ENCODE measurements around the gene SORCS3.

SORCS3 gene

DNA sequence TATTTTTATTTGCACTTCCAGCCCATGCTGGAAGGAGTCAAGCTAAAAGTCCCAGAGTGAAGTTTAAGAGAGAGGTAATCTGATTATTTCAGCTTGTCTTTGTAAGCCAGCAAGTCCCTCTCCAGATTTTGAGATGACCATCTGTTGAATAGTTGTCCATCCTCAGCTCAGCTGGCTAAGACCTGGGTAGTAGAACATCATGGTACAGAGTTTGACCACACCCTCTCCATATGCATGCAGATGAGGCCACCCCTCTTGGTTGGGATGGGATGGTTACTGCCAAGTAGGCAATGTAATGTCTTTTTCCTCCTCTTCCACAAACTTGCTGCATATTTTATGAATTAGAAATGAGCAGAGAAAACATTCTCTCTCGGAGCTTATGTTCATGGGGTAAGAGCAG lies 639.8 kb downstream of the SORCS3 start:
- TF ChIP-seq TAF1 (IDR thresholded peaks at IDR 0.05; ENCODE audit: low read depth, low read length) (no peak), POLR2AphosphoS5 (IDR thresholded peaks at IDR 0.05; ENCODE audit: low read depth, low read length) (no peak), POU2F2 (IDR thresholded peaks at IDR 0.05; ENCODE audit: low read depth, low read length) (no peak), SPI1 (IDR thresholded peaks at IDR 0.05; ENCODE audit: low read depth, low read length) (no peak), POLR2A (IDR thresholded peaks at IDR 0.05; ENCODE audit: low read depth, low read length) (no peak), PAX5 (IDR thresholded peaks at IDR 0.05; ENCODE audit: insufficient read depth, low read length, severe bottlenecking) (no peak)

DNA sequence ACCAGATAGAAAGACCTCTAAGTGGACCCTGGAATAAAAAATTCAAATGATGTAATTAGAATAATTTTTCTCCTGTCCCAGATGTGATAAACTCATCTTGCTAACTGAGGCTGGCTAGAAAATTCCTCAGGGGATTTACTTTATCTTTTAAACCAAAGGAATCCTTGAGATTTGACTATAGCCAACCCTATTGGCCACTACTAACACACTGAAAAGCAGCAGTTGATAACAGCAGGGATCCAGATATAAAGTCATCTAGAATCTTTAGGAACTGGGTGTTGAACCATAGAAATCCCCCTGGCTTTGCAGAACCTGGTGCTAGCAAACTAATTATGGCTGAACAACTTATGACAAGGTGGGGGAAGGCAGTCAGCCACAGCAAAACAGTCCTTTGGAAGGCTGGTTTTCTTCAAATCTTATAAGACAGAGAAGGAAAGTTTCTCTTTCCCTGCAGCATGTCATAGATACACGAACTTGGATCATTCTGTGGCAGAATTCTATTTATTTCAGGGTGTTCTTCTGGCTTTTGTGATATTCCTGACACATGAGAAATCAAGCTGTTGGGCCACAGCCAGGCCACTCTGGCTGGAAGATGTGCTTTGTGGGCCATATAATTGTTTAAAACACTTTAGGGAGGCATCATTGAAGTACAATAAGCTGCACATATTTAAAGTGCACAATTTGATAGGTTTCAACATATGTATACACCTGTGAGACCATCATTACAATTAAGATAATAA lies 643.6 kb downstream of the SORCS3 start:
- FAIRE-seq (no peak), DNase-seq (ENCODE audit: insufficient read length, low spot score) (no peak)
- no peak for TF ChIP-seq POU2F2 (IDR thresholded peaks at IDR 0.05; ENCODE audit: low read depth, low read length)
- TF ChIP-seq TAF1 (IDR thresholded peaks at IDR 0.05; ENCODE audit: low read depth, low read length) = no peak
- no peak for TF ChIP-seq SPI1 (IDR thresholded peaks at IDR 0.05; ENCODE audit: low read depth, low read length)
- no peak for TF ChIP-seq PAX5 (IDR thresholded peaks at IDR 0.05; ENCODE audit: insufficient read depth, low read length, severe bottlenecking)
- TF ChIP-seq POLR2A (IDR thresholded peaks at IDR 0.05; ENCODE audit: low read depth, low read length) = no peak
- no peak for TF ChIP-seq POLR2AphosphoS5 (IDR thresholded peaks at IDR 0.05; ENCODE audit: low read depth, low read length)

More for the DNA sequence above, 639.8 kb downstream of the SORCS3 start:
- DNase-seq (ENCODE audit: insufficient read length, low spot score) = no peak
- FAIRE-seq = no peak

DNA sequence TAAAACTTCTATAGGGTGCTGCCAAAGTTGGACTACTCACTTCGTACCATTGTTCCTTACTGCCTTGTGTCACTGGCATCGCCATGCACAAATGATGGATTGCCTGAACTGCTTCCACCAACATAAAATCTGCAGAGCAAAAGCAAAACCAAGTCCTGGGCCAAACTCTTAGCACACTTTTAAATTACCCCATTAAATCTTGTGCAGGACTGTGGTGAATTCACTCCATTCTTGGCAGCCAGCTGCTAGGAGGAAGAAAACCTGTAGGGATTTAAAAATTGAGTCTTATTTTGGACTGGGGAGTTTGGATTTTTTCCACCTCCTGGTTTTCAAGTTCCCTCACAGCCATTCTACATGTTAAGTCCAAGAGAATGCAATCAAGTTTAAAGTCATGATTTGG lies 646.9 kb downstream of the SORCS3 start:
- no peak for TF ChIP-seq POU2F2 (IDR thresholded peaks at IDR 0.05; ENCODE audit: low read depth, low read length)
- TF ChIP-seq TAF1 (IDR thresholded peaks at IDR 0.05; ENCODE audit: low read depth, low read length) = no peak
- TF ChIP-seq PAX5 (IDR thresholded peaks at IDR 0.05; ENCODE audit: insufficient read depth, low read length, severe bottlenecking) = no peak

DNA sequence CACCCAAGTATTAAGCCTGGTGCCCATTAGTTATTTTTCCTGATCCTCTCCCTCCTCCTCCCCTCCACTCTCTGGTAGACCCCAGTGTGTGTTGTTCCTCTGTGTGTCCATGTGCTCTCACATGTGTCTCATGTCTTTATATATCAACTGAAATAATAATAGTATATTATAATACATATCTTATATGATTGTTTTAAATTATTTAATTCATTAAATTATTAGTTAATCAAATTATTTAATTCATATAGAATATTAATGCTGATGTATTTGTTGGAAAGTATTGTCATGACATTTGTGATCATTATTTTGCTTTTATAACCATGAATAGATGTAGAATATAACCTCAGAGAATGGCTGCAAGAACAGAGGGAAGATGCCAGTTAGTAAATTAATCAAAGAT lies 647.5 kb downstream of the SORCS3 start:
- no peak for FAIRE-seq

More for the DNA sequence above, 646.9 kb downstream of the SORCS3 start:
- no peak for FAIRE-seq
- DNase-seq (ENCODE audit: insufficient read length, low spot score) = no peak

DNA sequence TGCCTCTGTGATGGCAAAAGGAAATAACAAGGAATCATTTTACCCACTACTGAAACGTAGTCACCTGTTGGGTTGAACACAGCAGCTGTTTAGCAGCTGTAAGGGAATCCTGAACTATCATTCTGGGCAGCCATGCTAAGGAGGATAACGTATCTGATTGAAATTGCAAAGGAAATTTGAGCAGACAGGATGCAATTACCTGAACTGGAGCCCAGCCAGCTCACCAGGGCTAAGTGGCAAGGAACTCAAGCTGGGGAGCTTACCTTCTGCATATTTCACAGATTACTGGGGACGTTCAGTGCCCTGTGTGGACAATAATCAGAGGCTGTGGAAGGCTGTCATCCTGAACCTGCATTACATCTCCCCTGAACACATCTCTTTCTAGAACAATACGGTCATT lies 650.5 kb downstream of the SORCS3 start:
- no peak for FAIRE-seq
- DNase-seq (ENCODE audit: insufficient read length, low spot score) = no peak
- TF ChIP-seq PAX5 (IDR thresholded peaks at IDR 0.05; ENCODE audit: insufficient read depth, low read length, severe bottlenecking) (no peak), POLR2AphosphoS5 (IDR thresholded peaks at IDR 0.05; ENCODE audit: low read depth, low read length) (no peak), SPI1 (IDR thresholded peaks at IDR 0.05; ENCODE audit: low read depth, low read length) (no peak), TAF1 (IDR thresholded peaks at IDR 0.05; ENCODE audit: low read depth, low read length) (no peak), POLR2A (IDR thresholded peaks at IDR 0.05; ENCODE audit: low read depth, low read length) (no peak), POU2F2 (IDR thresholded peaks at IDR 0.05; ENCODE audit: low read depth, low read length) (no peak)

More for the DNA sequence above, 647.5 kb downstream of the SORCS3 start:
- DNase-seq (ENCODE audit: insufficient read length, low spot score) = no peak
- TF ChIP-seq PAX5 (IDR thresholded peaks at IDR 0.05; ENCODE audit: insufficient read depth, low read length, severe bottlenecking) (no peak), POLR2AphosphoS5 (IDR thresholded peaks at IDR 0.05; ENCODE audit: low read depth, low read length) (no peak), SPI1 (IDR thresholded peaks at IDR 0.05; ENCODE audit: low read depth, low read length) (no peak), POU2F2 (IDR thresholded peaks at IDR 0.05; ENCODE audit: low read depth, low read length) (no peak), TAF1 (IDR thresholded peaks at IDR 0.05; ENCODE audit: low read depth, low read length) (no peak), POLR2A (IDR thresholded peaks at IDR 0.05; ENCODE audit: low read depth, low read length) (no peak)

DNA sequence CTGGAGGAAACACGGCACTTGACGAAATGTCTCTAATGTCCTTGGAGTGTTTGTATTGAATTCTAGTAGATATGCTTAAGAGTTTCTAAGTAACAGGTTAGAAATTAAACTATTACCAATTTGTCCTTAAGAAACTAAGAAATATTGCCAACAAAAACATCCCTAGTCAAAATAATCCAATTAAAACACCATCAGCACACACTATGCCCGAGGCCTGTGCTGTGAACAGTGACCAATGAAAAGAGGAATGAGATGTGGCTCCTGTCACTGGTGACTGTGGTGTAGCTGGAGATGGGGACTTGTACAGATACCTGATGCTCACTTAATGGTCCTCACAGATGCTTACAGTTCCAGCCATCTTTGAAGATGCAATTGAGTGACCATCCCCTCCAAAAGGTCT lies 651.1 kb downstream of the SORCS3 start:
- DNase-seq (ENCODE audit: insufficient read length, low spot score) = no peak
- FAIRE-seq = no peak
- no peak for TF ChIP-seq POLR2AphosphoS5 (IDR thresholded peaks at IDR 0.05; ENCODE audit: low read depth, low read length)
- TF ChIP-seq PAX5 (IDR thresholded peaks at IDR 0.05; ENCODE audit: insufficient read depth, low read length, severe bottlenecking) = no peak
- no peak for TF ChIP-seq SPI1 (IDR thresholded peaks at IDR 0.05; ENCODE audit: low read depth, low read length)
- no peak for TF ChIP-seq POU2F2 (IDR thresholded peaks at IDR 0.05; ENCODE audit: low read depth, low read length)
